ENCODE measurements around the gene GLMN.

Gene GLMN, protein sequence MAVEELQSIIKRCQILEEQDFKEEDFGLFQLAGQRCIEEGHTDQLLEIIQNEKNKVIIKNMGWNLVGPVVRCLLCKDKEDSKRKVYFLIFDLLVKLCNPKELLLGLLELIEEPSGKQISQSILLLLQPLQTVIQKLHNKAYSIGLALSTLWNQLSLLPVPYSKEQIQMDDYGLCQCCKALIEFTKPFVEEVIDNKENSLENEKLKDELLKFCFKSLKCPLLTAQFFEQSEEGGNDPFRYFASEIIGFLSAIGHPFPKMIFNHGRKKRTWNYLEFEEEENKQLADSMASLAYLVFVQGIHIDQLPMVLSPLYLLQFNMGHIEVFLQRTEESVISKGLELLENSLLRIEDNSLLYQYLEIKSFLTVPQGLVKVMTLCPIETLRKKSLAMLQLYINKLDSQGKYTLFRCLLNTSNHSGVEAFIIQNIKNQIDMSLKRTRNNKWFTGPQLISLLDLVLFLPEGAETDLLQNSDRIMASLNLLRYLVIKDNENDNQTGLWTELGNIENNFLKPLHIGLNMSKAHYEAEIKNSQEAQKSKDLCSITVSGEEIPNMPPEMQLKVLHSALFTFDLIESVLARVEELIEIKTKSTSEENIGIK

DNA sequence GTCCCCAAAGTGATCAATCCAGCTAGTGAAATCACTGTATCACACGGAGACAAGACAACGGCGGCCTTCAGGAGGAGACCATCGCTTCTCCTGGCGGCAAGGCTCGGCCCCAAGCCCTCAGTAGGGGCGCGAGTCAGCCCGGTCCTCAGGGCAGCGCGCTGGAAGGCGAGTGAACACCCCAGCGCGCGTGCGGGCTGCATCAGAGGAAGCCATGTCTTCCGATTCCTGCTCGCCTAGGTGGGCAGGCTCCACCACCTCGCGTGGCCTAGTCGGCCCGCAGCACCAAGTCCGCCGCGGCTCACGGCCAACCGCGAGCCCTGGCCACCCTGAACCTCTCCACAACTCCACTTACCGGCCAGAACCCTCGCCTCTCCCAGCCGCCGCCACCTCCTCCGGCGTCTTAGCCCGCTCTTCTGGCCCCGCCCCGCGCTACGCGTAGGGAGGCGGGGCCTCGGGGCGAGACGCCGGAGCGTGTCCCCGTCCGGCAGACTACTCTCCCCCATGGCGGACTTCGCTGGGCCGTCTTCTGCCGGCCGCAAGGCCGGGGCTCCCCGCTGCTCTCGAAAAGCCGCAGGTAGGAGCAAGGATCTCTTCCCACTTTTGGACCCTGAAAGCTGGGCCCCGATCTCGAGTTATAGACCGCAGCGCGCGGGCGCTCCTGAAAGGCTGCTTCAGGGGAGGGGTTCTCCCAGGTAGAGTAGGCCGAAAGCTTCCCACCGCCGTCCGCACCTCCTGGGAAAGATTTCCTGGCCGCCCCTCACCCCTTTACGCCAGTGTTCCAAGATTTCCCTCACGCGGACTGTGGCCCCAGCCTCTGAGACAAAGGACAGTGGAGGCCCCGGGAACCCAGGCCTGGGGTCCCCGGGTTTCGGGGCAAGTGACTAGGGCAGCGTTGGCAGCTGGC is at the start of gene GLMN, which contains the start of gene RPAP2:
GLMN (minus strand) TSS at position 415 of the 904 bp plus-strand sequence. CDS start 988 bp downstream, outside the sequence.
RPAP2 (plus strand) TSS at position 487 of the 904 bp plus-strand sequence; CDS start at position 502, 15 bp downstream.
- DNase-seq, result peak; percentile 85 to 97 (median 94)

DNA sequence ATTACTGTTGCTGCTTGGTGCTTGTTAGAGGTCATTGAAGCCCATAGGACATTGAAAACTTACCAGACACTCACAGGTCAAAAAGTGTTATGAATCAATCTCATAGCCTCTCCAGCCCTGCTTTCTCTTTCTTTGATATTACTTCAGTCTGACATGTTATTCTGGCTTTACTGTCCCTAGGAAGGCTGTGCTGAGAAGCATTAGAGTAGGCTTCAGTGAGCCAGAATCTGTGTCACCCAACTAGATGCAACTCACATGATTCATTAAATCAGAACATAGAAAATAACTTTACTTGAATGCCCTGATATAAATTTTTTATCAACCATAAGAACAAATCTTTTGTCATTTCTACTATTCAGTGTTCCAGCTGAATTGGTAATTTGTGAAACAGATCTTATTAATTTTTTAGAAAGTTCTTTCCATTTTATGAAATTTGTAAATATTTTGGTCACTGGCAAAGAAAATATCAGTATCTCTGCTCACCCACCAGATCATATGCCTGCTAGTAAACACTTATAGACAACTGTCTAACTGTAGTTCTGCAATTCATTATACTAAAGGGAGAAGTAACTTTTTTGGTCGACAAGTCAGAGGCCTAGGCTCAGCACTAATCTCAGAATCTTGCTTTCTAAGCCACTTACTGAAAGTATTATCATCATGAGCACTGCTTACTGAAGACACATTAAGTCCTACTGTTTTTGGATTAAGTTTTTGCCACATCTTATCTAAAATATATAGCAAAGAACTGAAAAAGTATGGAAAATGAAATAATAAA is 48.3 kb upstream of the GLMN start:
- DNase-seq, result no peak

DNA sequence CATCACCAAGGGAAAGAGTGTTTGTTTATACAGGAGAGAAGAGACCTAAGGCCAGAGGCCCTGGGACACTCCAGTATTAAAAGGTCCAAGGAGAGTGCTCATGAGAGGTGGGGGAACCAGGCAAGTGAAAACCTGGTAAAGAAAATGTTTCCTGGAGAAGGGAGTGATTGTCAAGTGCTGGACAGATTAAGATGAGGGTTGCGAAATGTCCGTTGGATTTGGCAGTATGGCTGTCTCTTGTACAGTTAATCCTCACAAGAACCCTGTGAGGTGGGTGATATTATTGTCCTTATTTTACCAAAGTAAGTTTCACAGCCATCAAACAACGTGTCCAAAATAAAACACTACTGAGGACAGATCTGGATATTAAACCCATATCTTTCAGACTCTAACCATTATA is 44.3 kb upstream of the GLMN start:
- DNase-seq, result no peak

DNA sequence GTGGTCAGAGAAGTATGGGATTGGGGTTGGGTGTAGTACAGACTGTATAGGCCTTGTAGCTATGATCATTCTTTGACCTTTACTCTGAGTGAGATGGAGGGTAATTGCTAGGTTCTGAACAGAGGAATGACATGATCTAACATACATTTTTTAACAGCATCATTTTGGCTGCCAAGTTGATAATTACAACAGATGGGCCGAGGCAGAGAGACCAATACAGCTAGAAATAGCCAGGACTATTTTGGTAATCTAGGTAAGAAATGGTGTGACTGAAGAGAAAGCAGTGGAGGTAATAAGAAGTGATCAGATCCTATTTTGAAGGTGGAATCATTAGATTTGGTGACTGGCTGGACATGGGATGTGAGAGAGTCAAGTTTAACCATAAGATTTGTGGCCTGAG is 43.6 kb upstream of the GLMN start:
- DNase-seq, result no peak

DNA sequence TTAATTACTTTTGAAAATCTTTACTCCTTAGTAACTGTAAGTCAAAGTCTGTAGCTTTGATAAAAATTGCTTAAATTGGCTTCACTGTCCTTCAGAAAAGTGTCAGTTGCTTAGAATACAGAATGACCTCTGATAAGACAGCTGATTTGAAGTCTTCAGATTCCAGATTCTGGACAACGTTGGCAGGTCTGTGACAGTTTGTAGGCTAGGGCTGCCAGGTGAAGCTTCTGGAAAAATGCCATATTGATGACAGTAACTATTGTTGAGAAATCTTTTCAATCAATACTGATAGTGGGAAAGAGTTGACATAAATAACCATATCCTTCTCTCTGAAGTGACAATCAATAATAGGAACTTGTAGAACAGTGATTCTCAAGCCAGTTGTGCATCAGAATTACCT is 41.4 kb upstream of the GLMN start:
- DNase-seq, result no peak

DNA sequence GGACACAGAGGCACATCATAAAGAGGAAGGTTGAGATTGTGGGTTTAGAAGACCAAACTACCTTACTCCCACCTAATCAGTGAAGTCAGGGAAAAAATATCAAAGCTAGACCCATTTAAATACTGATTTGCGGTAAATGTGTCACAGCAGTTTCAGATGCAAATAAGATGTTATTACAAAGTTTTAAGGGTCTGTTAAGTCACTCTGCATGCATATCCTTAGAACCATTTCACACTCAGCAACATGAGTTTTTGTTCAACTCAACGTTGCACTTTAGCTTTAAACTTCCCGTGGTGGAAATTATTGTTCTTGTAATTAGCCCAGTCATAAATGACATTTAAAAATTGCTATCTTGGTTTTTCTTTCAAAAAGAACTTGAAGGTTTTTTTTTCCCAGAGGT is 34.9 kb upstream of the GLMN start:
- DNase-seq, result no peak

DNA sequence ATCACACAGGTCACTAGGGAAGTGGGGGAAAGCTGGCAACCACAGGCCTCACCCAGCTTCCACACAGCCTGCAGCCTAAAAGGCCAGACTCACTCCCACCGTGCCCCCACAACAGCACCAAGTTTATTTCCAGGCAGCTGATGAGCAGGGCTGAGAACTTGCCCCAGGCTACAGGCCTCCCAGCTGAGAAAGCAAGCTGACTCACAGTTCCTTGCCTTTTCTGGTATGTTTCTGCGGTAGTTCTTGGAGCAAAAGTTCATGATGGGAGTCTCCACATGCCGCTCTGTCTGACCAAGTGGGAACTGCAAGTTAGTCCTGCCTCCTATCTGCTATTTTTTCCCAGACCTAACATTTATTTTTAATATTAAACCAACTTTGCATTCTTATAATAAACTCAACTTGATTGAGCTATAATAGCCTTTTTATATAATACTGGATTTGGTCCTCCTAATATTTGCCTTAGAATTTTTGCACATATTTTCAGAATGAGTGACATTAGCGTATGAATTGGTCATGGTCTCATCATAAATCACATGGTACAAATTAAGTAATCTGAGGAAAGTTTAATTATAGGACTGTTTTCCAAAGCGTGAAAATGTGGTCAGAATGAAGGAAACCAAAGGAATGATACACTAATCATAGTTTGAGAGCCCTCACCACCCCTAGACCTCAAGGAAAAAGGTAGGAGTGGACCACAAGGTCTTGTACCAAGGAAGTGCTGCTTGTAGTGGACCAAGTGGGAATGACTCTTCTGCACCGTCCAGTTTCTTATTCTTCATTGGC is 30.8 kb upstream of the GLMN start:
- no peak for DNase-seq

DNA sequence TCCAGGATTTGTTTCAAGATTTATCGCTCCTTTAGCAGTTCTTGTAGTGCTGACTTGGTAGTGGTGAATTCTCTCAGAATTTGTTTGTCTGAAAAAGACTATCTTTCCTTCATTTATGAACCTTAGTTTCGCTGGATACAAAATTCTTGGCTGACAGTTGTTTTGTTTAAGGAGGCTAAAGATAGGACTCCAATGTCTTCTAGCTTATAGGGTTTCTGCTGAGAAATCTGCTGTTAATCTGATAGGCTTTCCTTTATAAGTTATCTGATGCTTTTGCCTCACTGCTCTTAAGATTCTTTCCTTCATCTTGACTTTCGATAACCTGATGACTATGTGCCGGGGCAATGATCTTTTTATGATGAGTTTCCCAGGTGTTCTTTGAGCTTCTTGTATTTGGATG is 29.0 kb upstream of the GLMN start:
- no peak for DNase-seq

DNA sequence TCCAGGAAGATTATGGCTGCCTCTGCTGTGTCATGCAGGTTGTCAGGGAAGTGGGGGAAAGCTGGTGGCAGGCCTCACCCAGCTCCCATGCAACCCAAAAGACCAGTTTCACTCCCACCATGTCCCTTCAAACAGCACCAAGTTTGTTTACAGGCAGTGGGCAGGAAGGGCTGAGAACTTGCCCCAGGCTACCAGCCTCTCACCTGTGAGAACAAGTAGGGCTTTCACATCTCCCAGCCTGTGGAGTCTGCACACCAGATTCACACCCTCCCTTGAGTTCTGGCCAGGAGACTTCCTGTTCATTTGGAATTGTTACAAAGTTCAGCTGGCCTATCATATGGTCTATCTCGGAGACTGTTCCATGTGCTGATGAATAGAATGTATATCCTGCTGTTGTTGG is 27.9 kb upstream of the GLMN start:
- DNase-seq, result no peak

DNA sequence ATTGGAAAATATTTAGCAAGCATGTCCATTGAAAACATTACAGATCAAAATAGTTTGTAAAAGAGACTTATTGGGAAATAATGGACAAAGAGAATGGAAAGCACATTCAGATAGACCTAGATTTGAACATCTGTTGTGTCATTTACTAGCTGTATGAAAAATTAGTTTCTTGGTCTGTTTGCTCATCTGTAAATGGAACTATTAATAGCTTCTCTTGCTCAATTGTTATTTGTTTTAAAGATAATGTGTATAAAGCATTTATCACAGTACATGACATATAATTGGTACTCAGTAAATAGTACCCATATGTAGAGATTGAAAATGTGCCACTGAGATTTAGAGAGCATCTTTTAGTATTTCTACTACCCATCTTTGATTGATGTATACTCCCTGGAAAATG is 26.0 kb upstream of the GLMN start:
- peak in 1 of 3 experiments; percentile 55 for DNase-seq

DNA sequence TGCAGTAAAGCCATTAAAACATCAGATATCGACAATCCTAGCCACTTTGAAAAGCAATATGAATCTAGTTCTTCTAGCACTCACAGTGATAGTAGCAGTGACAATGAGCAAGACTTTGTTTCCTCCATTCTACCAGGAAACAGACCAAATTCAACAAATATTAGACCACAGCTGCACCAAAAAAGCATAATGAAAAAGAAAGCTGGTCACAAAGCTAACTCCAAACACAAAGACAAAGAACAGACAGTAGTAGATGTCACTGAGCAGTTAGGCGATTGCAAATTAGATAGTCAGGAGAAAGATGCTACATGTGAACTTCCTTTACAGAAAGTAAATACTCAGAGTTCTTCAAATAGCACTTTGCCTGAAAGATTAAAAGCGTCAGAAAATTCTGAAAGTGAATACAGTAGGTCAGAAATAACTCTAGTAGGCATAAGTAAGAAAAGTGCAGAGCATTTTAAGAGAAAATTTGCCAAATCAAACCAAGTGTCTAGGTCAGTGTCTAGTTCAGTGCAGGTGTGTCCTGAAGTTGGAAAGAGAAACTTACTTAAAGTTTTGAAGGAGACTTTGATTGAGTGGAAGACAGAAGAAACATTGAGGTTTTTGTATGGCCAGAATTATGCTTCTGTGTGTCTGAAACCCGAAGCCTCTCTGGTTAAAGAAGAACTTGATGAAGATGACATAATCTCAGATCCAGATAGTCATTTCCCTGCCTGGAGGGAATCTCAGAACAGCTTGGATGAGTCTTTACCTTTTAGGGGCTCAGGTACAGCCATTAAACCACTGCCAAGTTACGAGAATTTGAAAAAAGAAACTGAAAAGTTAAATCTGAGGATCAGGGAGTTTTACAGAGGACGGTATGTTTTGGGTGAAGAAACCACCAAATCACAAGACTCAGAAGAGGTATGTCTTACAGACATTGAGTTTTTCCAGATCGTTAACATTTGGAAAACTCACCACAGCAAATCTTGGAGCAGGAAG is 25.0 kb upstream of the GLMN start:
- no peak for DNase-seq

DNA sequence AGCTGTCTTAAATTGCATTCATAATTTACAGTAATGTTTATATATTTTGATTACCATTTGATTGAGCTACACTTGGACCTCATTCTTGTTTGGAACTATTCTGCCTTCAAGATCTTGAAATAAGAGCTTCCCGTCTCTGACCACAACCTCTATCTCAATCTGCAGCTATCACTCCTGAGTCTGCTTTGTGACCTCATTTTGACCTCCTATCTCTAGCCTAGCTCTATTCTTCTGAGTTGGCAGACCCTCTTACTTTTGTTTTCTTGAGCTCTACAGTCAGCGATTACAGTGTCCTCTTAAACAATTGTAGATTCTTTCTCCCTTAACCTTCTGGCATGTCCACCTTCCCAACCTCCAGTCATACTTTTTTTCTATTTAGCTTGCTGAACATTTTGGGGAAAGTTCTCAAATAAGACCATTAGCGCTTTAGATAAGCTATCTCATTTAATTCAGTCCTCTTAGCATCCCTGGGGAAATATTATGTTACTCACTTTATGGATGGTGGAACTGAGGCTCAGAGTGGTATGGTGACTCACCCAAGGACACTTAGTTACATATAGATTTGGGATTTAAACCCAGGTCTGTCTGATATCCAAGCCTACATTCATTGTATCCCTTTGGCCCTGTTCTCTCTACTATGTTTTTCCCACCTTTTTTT is 19.2 kb upstream of the GLMN start:
- DNase-seq, result no peak

DNA sequence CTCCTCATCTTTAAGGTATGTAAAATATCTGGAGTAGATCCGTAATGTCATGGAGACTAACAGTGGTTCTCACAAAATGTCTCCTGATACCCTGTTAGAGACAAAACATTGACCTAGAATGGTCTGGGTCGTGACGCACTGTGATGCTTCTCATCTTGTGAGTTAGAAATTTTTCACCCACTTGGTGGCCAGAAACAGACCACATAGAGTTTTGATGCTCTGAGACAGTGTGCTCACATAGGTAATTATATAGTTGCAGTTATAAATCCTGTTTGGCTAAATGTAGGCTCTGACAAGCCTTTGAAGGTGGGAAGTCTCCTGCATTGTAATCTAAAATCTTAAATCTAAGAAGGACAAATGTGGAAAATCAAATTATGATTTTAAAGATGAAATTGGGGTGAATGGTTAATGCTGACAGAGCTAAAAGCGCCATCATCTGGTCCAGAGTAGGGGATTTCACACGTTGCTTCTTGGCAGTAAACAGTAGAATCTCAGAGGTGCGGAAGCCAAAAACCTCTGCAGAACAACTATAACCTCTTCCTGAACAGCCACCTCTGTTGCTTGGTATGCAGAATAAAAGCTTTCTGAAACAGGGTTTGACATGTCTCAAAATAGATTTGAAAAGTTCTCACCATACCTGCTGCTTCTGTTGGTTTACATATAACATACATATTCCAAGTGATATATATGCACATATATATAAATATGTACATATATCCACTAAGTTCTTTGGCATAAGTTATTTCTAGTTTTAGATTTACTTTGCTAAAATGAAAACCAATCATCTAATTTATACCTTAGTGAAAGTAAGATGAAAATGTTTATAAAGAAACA is 17.2 kb upstream of the GLMN start:
- DNase-seq, result peak in 1 of 3 experiments; percentile 15

DNA sequence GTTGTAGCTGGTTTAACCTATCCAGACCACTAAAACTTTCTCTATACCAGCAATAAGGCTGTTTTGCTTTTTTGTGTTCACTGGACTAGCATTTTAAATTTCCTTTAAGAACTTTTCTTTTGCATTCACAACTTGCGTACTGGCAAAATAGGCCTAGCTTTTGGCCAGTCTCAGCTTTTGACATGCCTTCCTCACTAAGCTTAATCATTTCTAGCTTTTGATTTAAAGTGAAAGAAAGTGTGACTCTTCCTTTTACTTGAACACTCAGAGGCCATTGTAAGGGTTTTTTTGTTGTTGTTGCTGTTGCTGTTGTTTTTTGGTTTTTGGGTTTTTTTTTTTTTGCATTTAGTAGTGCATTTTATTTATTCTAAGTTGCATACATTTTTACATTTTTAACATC is 15.2 kb upstream of the GLMN start:
- DNase-seq, result no peak

DNA sequence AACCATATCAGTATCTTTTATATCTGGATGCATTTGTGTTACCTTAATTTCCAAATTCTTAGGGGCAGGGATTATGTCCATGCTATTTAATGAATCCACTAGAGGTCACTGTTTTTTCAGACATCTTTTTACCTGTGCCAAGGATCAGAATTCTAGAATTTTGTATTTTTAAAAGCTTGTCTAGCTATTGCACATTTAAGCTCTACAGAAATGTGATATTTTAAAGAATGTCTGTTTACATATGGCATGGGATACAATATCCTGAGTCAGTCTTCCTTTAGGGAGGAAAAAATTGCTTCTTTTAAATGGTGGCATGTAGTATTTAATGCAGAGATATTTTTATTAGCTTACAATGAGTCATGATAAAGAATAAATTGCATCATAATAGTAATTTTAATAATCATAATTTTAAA is 11.4 kb upstream of the GLMN start:
- peak in 2 of 3 experiments; percentile 7 to 58 for DNase-seq

DNA sequence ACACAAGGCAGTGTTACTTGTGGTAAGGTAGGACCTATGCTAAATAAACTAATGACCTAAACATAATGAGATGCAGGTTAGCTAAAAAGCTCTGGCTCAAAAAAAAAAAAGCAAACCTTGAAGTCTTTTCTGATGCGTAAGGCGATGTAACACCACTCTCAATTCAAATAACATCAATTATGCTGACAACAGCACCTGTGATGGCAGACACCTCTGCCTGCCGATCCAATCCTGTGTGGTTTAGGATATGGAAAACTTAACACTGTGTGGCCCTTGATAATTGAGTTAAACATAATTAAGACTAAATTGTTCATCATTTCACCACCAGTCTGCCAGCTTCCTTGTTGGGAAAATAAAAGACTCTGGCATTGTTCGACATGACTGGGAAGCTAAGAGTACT is 9.2 kb upstream of the GLMN start:
- peak in 1 of 3 experiments; percentile 32 for DNase-seq

DNA sequence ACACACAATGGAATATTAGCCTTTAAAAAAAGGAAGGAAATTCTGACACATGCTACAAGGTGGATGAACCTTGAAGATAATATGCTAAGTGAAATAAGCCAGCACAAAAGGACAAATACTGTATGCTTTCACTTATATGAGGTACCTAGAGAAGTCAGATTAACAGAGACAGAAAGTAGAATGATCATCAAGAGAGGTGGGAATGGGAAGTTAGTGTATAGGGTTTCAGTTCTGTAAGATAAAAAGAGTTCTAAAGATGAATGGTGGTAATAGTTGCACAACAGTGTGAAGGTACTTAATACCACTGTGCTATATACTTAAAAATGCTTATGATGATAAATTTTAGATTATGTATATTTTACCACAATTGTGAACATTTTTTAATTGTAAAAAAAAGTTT is 7.2 kb upstream of the GLMN start:
- no peak for DNase-seq

DNA sequence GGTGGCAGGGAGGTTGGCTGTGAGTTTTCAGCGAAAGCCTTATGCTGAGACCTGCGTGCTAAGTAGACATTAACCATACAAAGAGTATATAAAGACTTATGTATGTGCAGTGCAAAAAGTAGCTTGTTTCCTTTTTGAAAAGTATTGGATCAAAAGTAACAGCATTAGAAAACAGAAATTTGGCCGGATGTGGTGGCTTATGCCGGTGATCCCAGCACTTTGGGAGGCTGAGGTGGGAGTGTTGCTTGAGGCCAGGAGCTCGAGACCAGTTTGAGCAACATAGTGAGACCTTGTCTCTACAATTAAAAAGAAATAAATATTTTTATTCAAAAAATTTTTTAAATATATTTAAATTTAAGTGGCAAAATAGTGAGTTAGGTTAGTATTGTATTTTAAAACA is 2.2 kb upstream of the GLMN start:
- DNase-seq, result no peak

Data from NCI-H1417 (cell line).